Erythroblast (primary cell): ENCODE measurements around the gene AKNA.

Experiments
- GATA1 ChIP-seq: IDR thresholded peaks from 2 replicates; pipeline ENCODE4 v1.6.1; 2011; ENCODE audit warnings: low read depth, mild to moderate bottlenecking, control low read depth, low read length, moderate library complexity
- POLR2A ChIP-seq: IDR thresholded peaks from 2 replicates; pipeline ENCODE4 v1.6.1; 2011; ENCODE audit warnings: mild to moderate bottlenecking, low read length

- no peak for TF ChIP-seq POLR2A
- TF ChIP-seq GATA1 = no peak
These were observed 9.8 kb downstream of the AKNA start for GRCh38 chr9:114378016-114378415.
